GM06990 (cell line): Measurements from ENCODE around the gene TK1.

Experiments used
- DNase-seq: peaks from one replicate; pipeline ENCODE4 v3.0.0-alpha.2; 2011; ENCODE audit not compliant: insufficient read length; ENCODE audit errors: extremely low read depth
- H3K27me3 ChIP-seq: replicated peaks from 2 replicates; pipeline ENCODE4 v1.6.0; 2011; ENCODE audit warnings: low read length; ENCODE audit not compliant: control insufficient read depth, insufficient read depth
- H3K36me3 ChIP-seq: 2 replicates; pipeline ENCODE4 v1.5.1; 2011; ENCODE audit warnings: low read length; ENCODE audit not compliant: control insufficient read depth, insufficient read depth
- H3K4me3 ChIP-seq: replicated peaks from 2 replicates; pipeline ENCODE4 v1.5.1; 2011; ENCODE audit warnings: low read depth, mild to moderate bottlenecking, control low read depth, low read length
- TF ChIP-seq, protein P1 (sequence below): IDR thresholded peaks from 2 replicates; pipeline ENCODE4 v1.5.1; 2011; ENCODE audit warnings: low read length, control low read depth, mild to moderate bottlenecking, inconsistent platforms; ENCODE audit not compliant: insufficient read depth, poor library complexity, severe bottlenecking

Gene TK1

DNA sequence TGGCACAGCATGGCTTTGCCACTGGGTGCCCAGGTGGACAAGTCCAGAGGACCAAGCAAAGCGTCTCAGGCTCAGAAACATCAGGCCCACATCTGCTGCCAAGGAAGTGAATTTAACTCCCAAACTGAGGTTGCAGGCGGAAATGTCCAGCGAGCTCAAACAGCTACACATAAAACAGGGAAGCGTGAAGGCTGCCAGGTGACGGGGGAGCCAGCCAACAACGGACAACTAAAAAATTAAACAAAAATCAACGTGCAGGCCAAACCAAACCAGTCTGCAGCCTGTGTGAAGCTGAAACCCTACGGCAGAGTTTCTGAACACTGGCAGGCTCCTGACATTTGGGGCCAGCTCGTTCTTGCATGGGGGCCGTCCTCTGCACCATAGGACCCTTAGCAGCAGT lies 2.5 kb downstream of the TK1 start:
- peaks cover 7% of the 10 kb centered on the region for H3K36me3 ChIP-seq
- TF ChIP-seq, protein P1, sequence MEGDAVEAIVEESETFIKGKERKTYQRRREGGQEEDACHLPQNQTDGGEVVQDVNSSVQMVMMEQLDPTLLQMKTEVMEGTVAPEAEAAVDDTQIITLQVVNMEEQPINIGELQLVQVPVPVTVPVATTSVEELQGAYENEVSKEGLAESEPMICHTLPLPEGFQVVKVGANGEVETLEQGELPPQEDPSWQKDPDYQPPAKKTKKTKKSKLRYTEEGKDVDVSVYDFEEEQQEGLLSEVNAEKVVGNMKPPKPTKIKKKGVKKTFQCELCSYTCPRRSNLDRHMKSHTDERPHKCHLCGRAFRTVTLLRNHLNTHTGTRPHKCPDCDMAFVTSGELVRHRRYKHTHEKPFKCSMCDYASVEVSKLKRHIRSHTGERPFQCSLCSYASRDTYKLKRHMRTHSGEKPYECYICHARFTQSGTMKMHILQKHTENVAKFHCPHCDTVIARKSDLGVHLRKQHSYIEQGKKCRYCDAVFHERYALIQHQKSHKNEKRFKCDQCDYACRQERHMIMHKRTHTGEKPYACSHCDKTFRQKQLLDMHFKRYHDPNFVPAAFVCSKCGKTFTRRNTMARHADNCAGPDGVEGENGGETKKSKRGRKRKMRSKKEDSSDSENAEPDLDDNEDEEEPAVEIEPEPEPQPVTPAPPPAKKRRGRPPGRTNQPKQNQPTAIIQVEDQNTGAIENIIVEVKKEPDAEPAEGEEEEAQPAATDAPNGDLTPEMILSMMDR: no peak
- no peak for DNase-seq
- no peak overlapping the region for H3K4me3 ChIP-seq
- H3K27me3 ChIP-seq: no peaks in the 10 kb centered on the region

DNA sequence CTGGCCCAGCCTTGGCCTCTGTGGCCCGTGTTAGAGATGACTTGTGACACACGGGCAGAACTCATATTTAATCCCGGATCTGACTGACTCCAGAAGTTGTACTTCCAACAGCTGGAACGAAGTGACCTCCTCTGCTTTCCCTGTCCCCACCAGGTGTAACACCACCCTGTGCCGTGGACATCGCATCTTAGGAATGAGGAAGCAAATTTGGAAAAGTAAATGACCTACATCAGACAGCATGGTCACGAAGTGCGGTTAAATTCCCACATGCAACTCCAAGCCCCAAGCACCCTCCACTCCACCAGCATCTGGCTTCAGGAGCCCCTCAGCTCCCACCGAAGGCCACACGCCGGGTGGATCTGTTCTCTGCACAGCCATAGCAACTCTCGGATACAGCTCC lies 2.9 kb downstream of the TK1 start:
- Histone ChIP-seq H3K27me3 (no peaks in the 10 kb centered on the region), H3K4me3 (no peak overlapping the region), H3K36me3 (peaks cover 8% of the 10 kb centered on the region)
- no peak for DNase-seq
- TF ChIP-seq, protein P1: no peak

GRCh38 chr17:78182504-78182903 lies 4.3 kb downstream of the TK1 start:
- H3K27me3 ChIP-seq: no peaks in the 10 kb centered on the region
- H3K36me3 ChIP-seq: peaks cover 8% of the 10 kb centered on the region
- no peak for DNase-seq
- TF ChIP-seq, protein P1: no peak
- H3K4me3 ChIP-seq: no peak overlapping the region

DNA sequence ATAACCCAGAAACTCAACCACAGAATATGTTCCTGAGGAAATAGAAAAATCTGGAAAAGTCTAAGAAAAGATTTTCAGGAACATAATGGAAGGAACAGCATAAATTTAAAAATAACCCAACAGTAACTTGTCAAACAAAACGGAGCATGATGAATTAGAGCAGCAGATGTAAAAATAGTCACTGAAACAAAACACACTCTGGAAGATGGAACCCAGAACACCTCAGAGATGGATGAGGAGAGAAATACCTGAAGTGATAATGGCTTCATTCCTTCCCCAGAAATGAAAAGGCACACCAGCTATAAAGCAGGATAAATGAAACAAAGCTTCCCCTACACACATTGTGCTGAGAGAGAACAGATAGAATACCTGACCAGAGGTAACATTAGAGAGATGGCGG lies 6.3 kb downstream of the TK1 start:
- DNase-seq: no peak
- H3K36me3 ChIP-seq: peaks cover 11% of the 10 kb centered on the region
- TF ChIP-seq, protein P1: no peak

GRCh38 chr17:78180083-78180482 lies 6.8 kb downstream of the TK1 start:
- no peaks in the 10 kb centered on the region for H3K27me3 ChIP-seq
- peaks cover 15% of the 10 kb centered on the region for H3K36me3 ChIP-seq
- DNase-seq: no peak
- no peak overlapping the region for H3K4me3 ChIP-seq
- TF ChIP-seq, protein P1: no peak

More for the DNA sequence above, 6.3 kb downstream of the TK1 start:
- Histone ChIP-seq H3K27me3 (no peaks in the 10 kb centered on the region), H3K4me3 (no peak overlapping the region)

DNA sequence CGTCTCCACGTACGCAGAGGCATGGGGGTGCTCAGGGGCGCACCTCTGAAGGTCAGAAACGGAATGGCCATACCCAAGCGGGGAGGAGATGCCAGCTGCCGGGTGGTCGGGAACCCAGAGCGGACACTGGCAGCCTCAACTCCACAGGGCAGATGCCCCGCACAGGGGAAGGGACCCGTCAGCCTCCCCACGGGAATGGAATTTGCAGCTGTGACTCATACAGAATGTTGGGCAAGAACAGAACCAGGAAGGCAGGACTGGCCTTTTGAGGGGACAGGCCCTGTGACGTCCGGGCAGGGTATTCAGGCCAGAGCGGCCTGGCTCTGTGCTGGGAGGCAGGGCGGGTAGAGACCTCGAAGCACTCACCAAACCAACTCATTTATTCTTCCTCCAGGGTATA lies 7.5 kb downstream of the TK1 start:
- Histone ChIP-seq H3K27me3 (no peaks in the 10 kb centered on the region), H3K36me3 (peaks cover 18% of the 10 kb centered on the region), H3K4me3 (no peak overlapping the region)
- DNase-seq: no peak
- TF ChIP-seq, protein P1: no peak
